Aorta (tissue), 5 donors: ENCODE data around the gene PRKAR1B. TPM values are rescaled to one million over a fixed set of nuclear protein-coding genes. Genes with fewer than 3 reads are reported as not detected.

ENCODE experiments used
- ATAC-seq: fragments of 200-7000 bp; cut with Tn5 transposase; one replicate; pipeline ENCODE4 v1.9.1; 2022; ENCODE audit warnings: moderate library complexity; ENCODE audit not compliant: low FRiP score
- DNase-seq, 2 donors: peaks; one replicate each; pipeline ENCODE4 v3.0.0-alpha.2; 2020
- H3K27ac ChIP-seq, 2 donors: one replicate each; pipeline ENCODE4 v1.5.1; 2013; ENCODE audit warnings: low read length in 2 of 2, mild to moderate bottlenecking in 2 of 2, moderate library complexity in 2 of 2, control low read depth in 1 of 2, inconsistent platforms in 1 of 2, low read depth in 1 of 2
- H3K27me3 ChIP-seq, 2 donors: one replicate each; pipeline ENCODE4 v1.6.1; 2013; ENCODE audit warnings: control low read depth in 1 of 2, low read length in 1 of 2, mild to moderate bottlenecking in 1 of 2, moderate library complexity in 1 of 2; ENCODE audit not compliant: insufficient read depth in 2 of 2, control insufficient read depth in 1 of 2
- H3K36me3 ChIP-seq, 2 donors: one replicate each; pipeline ENCODE4 v1.6.1; 2013; ENCODE audit warnings: control low read depth in 1 of 2, low read length in 1 of 2, mild to moderate bottlenecking in 1 of 2; ENCODE audit not compliant: insufficient read depth in 2 of 2, control insufficient read depth in 1 of 2
- H3K4me1 ChIP-seq, 2 donors: one replicate each; pipeline ENCODE4 v1.6.1; 2013; ENCODE audit warnings: low read length in 2 of 2, control low read depth in 1 of 2, mild to moderate bottlenecking in 1 of 2, moderate library complexity in 1 of 2; ENCODE audit not compliant: insufficient read depth in 2 of 2, control insufficient read depth in 1 of 2
- H3K4me3 ChIP-seq, 2 donors: one replicate each; pipeline ENCODE4 v1.5.1; 2013; ENCODE audit warnings: low read length in 2 of 2, control low read depth in 1 of 2, mild to moderate bottlenecking in 1 of 2
- H3K9me3 ChIP-seq: one replicate; pipeline ENCODE4 v1.6.1; 2013; ENCODE audit warnings: mild to moderate bottlenecking, low read length; ENCODE audit not compliant: control insufficient read depth
- WGBS, 2 donors: extraction: QIAGEN DNeasy Blood & Tissue Kit; methylation state at CpG; one replicate each; pipeline ENCODE4 v1.1.7; 2013; 5-methylcytosine and 5-hydroxymethylcytosine counted together
- intact Hi-C, 2 donors: fragments of 100-400 bp; cut with DNase I; formaldehyde crosslinking; loops; one replicate each; pipeline versions ENCODE4 v1.14.2 to v1.15.0; 2022
- polyA plus RNA-seq, 2 donors: library from polyadenylated mRNA; stranded (reverse); fragments of 200-250 nt; gene quantifications; one replicate each; pipeline ENCODE4 v1.2.3, GENCODE V29; 2013
- total RNA-seq, 2 donors: library from RNA; stranded (reverse); fragmentation: NEBNext Ultra II Directional; extraction: Animal tissue kit (Norgen Biotek cat#: 25700); gene quantifications; one replicate each; pipeline ENCODE4 v1.2.1, GENCODE V29; 2021
- donor health status: healthy with polysubstance abuse.
- donor health status: Bipolar disorder and iron deficiency.
- donor health status: DM: no; HTN: no; CAD: no.
- donor health status: DM: no; HTN: no; CAD: no.
- donor health status: DM: yes; HTN: yes; CAD: no.

The PRKAR1B gene
- total and polyA plus RNA-seq, 4 donors = 6.6 to 16.2 (median 14.1) TPM

DNA sequence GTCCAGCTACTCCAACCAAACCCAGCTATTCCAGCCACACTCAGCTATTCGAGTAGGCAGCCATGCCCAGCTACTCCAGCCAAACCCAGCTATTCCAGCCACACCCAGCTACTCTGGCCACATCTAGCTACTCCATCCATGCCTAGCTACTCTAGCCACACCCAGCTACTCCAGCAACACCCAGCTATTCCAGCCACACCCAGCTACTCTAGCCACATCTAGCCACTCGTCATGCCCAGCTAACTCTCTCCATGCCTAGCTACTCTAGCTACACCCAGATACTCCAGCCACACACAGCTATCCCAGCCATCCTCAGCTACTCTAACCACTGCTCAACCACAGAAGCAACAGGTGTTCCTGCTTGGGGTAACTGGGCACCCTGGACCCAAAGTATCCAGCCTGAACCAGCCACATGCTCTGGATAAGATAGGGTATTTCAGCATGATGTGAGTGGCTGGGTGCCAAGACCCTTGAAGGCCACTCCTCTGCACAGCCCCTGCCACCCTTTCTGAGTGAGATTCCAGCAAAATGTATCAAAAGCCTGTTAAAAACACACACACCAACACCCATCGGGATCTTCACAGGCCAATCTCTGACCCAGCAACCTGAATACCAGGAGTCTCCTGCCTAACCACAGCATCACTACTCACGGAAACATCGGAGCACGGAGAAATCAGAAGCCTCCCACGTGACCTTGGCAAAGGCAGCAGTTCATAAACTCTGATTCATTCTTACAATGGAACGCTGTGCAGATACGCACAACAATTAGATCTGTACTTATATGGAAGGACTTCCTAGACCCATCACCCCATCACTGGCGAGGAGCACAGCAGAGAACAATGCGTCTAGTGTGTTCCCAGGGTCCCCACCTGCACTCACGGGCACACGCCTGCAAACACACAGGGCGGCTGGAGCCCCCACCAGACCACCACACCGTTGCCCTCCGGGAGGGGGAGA is 52.3 kb downstream of the PRKAR1B start:
- intact Hi-C loops = no loop called here
- DNase-seq = peak in 1 of 2 donors; percentile 42

DNA sequence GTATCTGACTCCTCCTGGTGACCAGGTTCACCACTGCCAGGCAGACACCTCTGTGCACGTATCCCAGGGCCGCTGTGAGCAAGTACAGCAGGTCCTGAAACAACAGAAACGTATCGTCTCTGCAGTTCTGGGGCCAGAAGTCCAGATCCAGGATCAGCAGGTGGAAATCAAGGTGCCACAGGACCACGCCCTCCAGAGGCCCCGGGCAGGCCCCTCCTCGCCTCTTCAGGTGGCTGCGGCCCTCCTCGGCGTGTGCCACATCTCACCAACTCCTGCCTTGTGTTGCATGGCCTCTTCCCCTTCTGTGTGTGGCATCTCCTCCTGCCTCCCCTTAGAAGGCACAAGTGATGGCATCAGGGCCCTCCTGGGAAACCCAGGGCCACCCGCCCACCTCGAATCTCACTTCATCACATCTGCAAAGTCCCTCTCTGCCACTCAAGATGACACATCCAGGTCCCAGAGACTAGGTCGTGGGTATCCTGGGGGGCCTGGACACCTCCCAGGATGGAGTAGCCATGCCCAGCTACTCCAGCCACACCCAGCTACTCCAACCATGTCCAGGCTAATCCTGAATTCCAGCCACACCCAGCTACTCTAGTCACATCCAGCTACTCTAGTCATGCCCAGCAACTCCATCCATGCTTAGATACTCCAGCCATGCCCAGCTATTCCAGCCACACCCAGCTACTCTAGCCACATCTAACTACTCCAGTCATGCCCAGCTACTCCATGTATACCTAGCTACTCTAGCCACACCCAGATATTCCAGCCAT is 53.2 kb downstream of the PRKAR1B start:
- no peaks in the 10 kb centered on the region for H3K27me3 ChIP-seq
- no peaks in the 10 kb centered on the region for H3K4me1 ChIP-seq
- H3K4me3 ChIP-seq = no peak overlapping the region
- H3K36me3 ChIP-seq = no peaks in the 10 kb centered on the region
- no peaks in the 10 kb centered on the region for H3K9me3 ChIP-seq
- no peak overlapping the region for H3K27ac ChIP-seq
- intact Hi-C loops = no loop called here
- 91 to 97% methylated on average over 13 of the region's 13 CpGs for WGBS, 2 donors
- ATAC-seq (no peak), DNase-seq (peak in 1 of 2 donors; percentile 59)

More for the DNA sequence above, 52.3 kb downstream of the PRKAR1B start:
- WGBS, 2 donors = 94 to 97% methylated on average over 16 of the region's 16 CpGs
- H3K9me3 ChIP-seq = no peaks in the 10 kb centered on the region
- H3K27me3 ChIP-seq = no peaks in the 10 kb centered on the region
- no peak for ATAC-seq
- no peak overlapping the region for H3K4me3 ChIP-seq
- no peaks in the 10 kb centered on the region for H3K36me3 ChIP-seq
- no peak overlapping the region for H3K27ac ChIP-seq
- no peaks in the 10 kb centered on the region for H3K4me1 ChIP-seq

DNA sequence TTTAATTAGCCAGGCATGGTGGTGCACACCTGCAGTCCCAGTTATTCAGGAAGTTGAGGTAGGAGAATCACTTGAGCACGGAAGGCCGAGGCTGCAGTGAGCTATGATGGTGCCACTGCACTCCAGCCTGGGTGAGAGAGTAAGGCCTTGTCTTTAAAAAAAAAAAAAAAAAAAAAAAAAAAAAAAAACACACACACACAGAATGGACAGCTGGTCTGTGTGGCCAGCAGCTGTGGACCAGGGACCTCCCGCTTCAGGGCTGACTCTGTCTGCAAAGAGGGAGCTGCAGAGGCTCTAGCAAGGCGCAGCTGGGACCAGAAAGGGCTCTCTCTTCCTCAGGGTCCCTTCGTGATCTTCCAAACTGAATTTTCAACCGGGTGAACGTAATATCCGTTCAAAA is 54.2 kb downstream of the PRKAR1B start:
- no peak for ATAC-seq
- Histone ChIP-seq H3K9me3 (no peaks in the 10 kb centered on the region), H3K4me3 (no peak overlapping the region), H3K4me1 (no peaks in the 10 kb centered on the region), H3K36me3 (no peaks in the 10 kb centered on the region), H3K27ac (no peak overlapping the region), H3K27me3 (no peaks in the 10 kb centered on the region)
- peak in 1 of 2 donors; percentile 27 for DNase-seq
- 91 to 95% methylated on average over 8 of the region's 8 CpGs for WGBS, 2 donors
- intact Hi-C loops = no loop called here

DNA sequence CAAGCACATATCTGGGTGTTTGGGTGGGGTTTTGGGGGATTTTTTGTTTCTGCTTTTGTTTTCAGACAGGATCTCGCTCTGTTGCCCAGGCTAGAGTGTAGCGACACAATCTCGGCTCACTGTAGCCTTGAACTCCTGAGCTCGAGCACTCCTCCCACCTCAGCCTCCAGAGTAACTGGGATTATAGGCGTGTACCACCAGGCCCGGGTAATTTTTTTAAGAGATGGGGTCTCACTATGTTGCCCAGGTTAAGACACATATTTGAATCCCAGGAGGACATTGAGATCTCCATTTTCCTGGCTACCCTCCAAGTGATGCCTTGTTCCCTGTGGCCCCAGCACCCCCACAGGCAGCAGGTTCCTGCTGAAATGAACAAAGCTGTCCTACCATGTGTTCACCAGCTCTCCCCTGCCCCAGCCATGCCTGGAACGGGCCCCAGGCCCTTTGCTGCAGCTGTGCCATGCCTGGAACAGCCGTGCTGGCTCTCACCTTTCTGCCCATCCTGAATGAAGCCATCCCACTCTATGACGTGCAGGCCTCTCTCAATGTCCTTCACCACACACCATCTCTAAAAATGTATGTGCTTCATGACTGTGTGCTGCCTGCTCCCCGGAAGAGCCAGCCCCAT is 55.6 kb downstream of the PRKAR1B start:
- H3K36me3 ChIP-seq = no peaks in the 10 kb centered on the region
- 92 to 97% methylated on average over 10 of the region's 10 CpGs for WGBS, 2 donors
- H3K4me3 ChIP-seq = no peak overlapping the region
- DNase-seq = peak in 1 of 2 donors; percentile 55
- H3K4me1 ChIP-seq = no peaks in the 10 kb centered on the region
- no peaks in the 10 kb centered on the region for H3K27me3 ChIP-seq
- no peak for ATAC-seq
- intact Hi-C loops = no loop called here
- no peaks in the 10 kb centered on the region for H3K9me3 ChIP-seq
- H3K27ac ChIP-seq = no peak overlapping the region

DNA sequence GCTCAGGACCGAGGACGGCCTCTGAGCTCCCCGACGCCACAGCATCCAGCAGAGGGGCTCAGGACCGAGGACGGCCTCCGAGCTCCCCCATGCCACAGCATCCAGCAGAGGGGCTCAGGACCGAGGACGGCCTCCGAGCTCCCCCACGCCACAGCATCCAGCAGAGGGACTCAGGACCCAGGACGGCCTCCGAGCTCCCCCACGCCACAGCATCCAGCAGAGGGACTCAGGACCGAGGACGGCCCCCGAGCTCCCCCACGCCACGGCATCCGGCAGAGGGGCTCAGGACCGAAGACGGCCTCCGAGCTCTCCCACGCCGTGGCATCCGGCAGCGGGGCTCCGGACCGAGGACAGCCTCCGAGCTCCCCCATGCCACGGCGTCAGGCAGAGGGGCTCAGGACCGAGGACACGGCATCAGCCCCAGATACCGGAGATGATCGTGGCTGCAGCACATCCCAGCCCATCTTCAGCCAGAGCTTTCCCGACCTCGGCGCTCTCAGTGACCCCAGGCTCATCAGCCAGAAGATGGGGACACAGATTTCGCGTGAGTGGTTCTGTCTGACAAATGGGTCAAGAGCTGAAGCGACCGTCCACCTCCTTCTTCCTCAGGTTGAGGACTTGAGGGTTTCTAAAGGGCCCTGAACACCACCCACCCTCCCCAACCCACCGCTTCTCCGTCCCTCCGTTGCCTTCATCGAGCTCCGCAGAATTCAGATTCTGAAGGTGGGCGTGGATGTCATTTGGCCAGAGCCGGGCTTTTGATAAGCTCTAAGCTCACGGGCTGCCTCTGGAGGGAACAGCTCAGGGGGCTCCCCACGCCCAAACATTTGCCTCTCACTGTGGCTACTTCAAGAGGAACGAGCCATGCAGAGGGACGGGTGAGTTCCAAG is 56.3 kb downstream of the PRKAR1B start:
- Histone ChIP-seq H3K36me3 (no peaks in the 10 kb centered on the region), H3K4me1 (no peaks in the 10 kb centered on the region), H3K9me3 (no peaks in the 10 kb centered on the region), H3K27ac (no peak overlapping the region), H3K27me3 (no peaks in the 10 kb centered on the region), H3K4me3 (no peak overlapping the region)
- intact Hi-C loops = no loop called here
- 95 to 96% methylated on average over 53 to 54 of the region's 54 CpGs for WGBS, 2 donors
- DNase-seq = peak in 1 of 2 donors; percentile 62
- ATAC-seq = no peak

DNA sequence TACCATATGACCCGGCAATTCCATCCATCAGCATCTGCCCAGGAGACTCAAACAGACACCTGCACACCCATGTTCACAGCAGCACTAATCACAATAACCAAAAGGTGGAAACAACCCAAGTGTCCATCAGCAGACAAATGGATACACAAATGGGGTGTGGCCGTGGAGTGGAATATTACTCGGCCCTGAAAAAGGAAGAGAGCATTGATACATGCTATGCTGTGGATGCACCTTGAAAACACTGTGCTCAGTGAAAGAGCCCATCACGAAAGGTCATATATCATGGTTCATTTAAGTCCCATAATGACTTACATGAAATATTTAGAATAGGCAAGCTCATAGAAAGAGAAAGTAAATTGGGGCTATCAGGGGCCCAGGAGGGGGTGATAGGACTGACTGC is 58.1 kb downstream of the PRKAR1B start:
- WGBS, 2 donors = 94 to 96% methylated on average over 4 of the region's 4 CpGs

DNA sequence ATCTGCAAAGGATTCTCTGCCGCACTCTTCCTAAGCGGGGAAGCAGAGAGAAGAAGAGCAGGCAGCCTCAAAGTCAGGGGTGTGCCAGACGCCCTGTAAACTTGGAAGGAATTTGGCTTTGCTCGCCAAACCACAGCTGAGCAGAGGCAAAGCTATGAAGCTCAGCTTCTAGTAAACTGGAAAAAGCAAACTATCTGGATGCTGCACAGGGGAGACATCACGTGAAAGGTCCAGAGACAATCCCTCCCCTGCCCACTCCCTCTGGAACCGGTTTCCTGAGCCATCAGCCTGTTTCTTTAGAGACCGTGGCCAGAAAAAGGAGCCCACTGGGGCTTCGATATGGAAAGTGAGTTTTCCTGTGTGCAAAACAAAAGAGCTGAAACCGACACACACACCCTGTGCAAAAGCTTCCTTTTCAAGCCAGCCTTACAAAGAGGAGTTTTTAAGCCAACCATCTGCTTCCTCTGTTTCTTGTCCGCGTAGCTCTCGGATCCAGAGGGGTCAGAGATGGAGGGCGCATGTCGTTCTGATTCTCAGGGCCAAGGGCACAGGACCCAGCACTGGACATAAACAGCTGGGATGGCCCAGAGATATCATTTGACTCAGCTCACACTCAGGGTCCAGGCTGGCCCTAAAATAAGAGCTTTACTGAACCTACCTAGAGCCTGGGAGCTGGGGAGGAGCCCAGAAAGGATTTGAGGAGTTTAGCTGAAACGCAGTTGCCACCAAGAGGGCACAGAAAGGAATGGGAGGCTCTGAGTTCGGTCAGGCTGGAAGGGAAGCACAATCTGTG is 58.7 kb downstream of the PRKAR1B start:
- Histone ChIP-seq H3K9me3 (no peaks in the 10 kb centered on the region), H3K4me3 (no peak overlapping the region), H3K36me3 (no peaks in the 10 kb centered on the region), H3K4me1 (peaks cover 0 to 3% of the 10 kb centered on the region in 2 donors), H3K27me3 (no peaks in the 10 kb centered on the region), H3K27ac (peak overlapping the region in 1 of 2 donors; percentile 45)
- intact Hi-C loops = no loop called here
- peak in 1 of 2 donors; percentile 28 for DNase-seq
- peak; percentile 34 for ATAC-seq
- WGBS, 2 donors = 38 to 39% methylated on average over 16 of the region's 16 CpGs

More for the DNA sequence above, 58.1 kb downstream of the PRKAR1B start:
- Histone ChIP-seq H3K27me3 (no peaks in the 10 kb centered on the region), H3K9me3 (no peaks in the 10 kb centered on the region), H3K4me1 (peaks cover 0 to 3% of the 10 kb centered on the region in 2 donors), H3K36me3 (no peaks in the 10 kb centered on the region), H3K4me3 (no peak overlapping the region), H3K27ac (no peak overlapping the region)
- intact Hi-C loops = no loop called here
- DNase-seq = no peak
- no peak for ATAC-seq
